Measurements from ENCODE around the gene CDKN2C. TPM values are rescaled to one million over a fixed set of nuclear protein-coding genes. Genes with fewer than 3 reads are reported as not detected.
"Not testable (repeated sequence)": the region's sequence is repeated elsewhere in the genome, so short reads cannot be mapped to it uniquely, and the experiment has no call there.

CDKN2C gene
- total RNA-seq, 3 donors from 2014 or later (not counting 1 experiment from before 2014, with no cell fraction given) = 17.1 to 21.9 (median 19.0) TPM

- Histone ChIP-seq H3K9me3 (ENCODE audit: control insufficient read depth, insufficient read depth, low read length) (no peaks in the 10 kb centered on the region), H3K36me3 (ENCODE audit: control insufficient read depth, insufficient read depth, low read length) (no peaks in the 10 kb centered on the region), H3K4me3 (ENCODE audit: low read length) (no peak overlapping the region), H3K27me3 (ENCODE audit: control insufficient read depth, insufficient read depth, low read length) (no peaks in the 10 kb centered on the region), H3K27ac (ENCODE audit: low read length) (no peak overlapping the region), H3K4me1 (ENCODE audit: control insufficient read depth, insufficient read depth, low read length) (no peaks in the 10 kb centered on the region)
- no peak for TF ChIP-seq CTCF (IDR thresholded peaks at IDR 0.05)
- Mint-ChIP-seq H3K27me3 (ENCODE audit: low read depth in 2 of 2) (no peaks in the 10 kb centered on the region), H3K36me3 (no peaks in the 10 kb centered on the region), H3K4me1 (no peaks in the 10 kb centered on the region), H3K9me3 (no peaks in the 10 kb centered on the region), H3K27ac (no peak overlapping the region), H3K4me3 (no peak overlapping the region)
- ATAC-seq (no peak), DNase-seq (no peak)
- intact Hi-C loops (cut with micrococcal nuclease) = no loop called here
- WGBS (ENCODE audit: insufficient coverage) = 100% methylated on average over 2 of the region's 4 CpGs
These were observed 25.0 kb downstream of the CDKN2C start for GRCh38 chr1:50994997-50995396.

- Histone ChIP-seq H3K27ac (ENCODE audit: low read length) (no peak overlapping the region), H3K9me3 (ENCODE audit: control insufficient read depth, insufficient read depth, low read length) (no peaks in the 10 kb centered on the region), H3K27me3 (ENCODE audit: control insufficient read depth, insufficient read depth, low read length) (no peaks in the 10 kb centered on the region), H3K4me1 (ENCODE audit: control insufficient read depth, insufficient read depth, low read length) (no peaks in the 10 kb centered on the region), H3K4me3 (ENCODE audit: low read length) (no peak overlapping the region), H3K36me3 (ENCODE audit: control insufficient read depth, insufficient read depth, low read length) (no peaks in the 10 kb centered on the region)
- Mint-ChIP-seq H3K9me3 (no peaks in the 10 kb centered on the region), H3K4me3 (no peak overlapping the region), H3K36me3 (no peaks in the 10 kb centered on the region), H3K27me3 (ENCODE audit: low read depth in 2 of 2) (no peaks in the 10 kb centered on the region), H3K27ac (no peak overlapping the region), H3K4me1 (no peaks in the 10 kb centered on the region)
- intact Hi-C loops (cut with micrococcal nuclease) = no loop called here
- no CpG with 5 or more reads among the region's 1 CpG for WGBS (ENCODE audit: insufficient coverage)
- TF ChIP-seq CTCF (IDR thresholded peaks at IDR 0.05) = no peak
- DNase-seq (no peak), ATAC-seq (no peak)
These were observed 25.6 kb downstream of the CDKN2C start for GRCh38 chr1:50995651-50996050.

- DNase-seq = no peak
- no peak overlapping the region for H3K27ac ChIP-seq (ENCODE audit: low read length)
- Mint-ChIP-seq H3K36me3 (no peaks in the 10 kb centered on the region), H3K4me3 (no peak overlapping the region), H3K9me3 (no peaks in the 10 kb centered on the region), H3K27me3 (ENCODE audit: low read depth in 2 of 2) (no peaks in the 10 kb centered on the region), H3K27ac (no peak overlapping the region), H3K4me1 (no peaks in the 10 kb centered on the region)
- no peaks in the 10 kb centered on the region for H3K9me3 ChIP-seq (ENCODE audit: control insufficient read depth, insufficient read depth, low read length)
- intact Hi-C loops (cut with micrococcal nuclease) = no loop called here
- no peaks in the 10 kb centered on the region for H3K4me1 ChIP-seq (ENCODE audit: control insufficient read depth, insufficient read depth, low read length)
- no peak for TF ChIP-seq CTCF (IDR thresholded peaks at IDR 0.05)
- H3K36me3 ChIP-seq (ENCODE audit: control insufficient read depth, insufficient read depth, low read length) = no peaks in the 10 kb centered on the region
- H3K27me3 ChIP-seq (ENCODE audit: control insufficient read depth, insufficient read depth, low read length) = no peaks in the 10 kb centered on the region
- WGBS (ENCODE audit: insufficient coverage) = 89% methylated on average over 3 of the region's 3 CpGs
- H3K4me3 ChIP-seq (ENCODE audit: low read length) = no peak overlapping the region
- ATAC-seq = no peak
These were observed 26.0 kb downstream of the CDKN2C start for GRCh38 chr1:50996083-50996482.

DNA sequence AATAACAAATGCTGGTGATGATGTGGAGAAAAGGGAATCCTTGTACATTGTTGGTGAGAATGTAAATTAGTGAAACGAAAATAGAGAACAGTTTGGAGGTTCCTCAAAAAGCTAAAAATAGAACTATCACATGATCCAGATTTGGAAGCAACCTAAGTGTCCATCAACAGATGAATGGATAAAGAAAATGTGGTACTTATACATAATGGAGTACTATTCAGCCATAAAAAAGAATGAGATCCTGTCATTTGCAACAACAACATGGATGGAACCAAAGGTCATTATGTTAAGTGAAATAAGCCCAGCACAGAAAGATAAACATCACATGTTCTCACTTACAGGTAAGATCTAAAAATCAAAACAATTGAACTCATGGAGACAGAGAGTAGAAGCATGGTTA, 29.3 kb downstream of the CDKN2C start:
- DNase-seq; H3K9me3 ChIP-seq (ENCODE audit: control insufficient read depth, insufficient read depth, low read length); H3K9me3 Mint-ChIP-seq; H3K27ac ChIP-seq (ENCODE audit: low read length); ATAC-seq; H3K27me3 ChIP-seq (ENCODE audit: control insufficient read depth, insufficient read depth, low read length); H3K4me1 ChIP-seq (ENCODE audit: control insufficient read depth, insufficient read depth, low read length); H3K27me3 Mint-ChIP-seq (ENCODE audit: low read depth in 2 of 2); H3K36me3 Mint-ChIP-seq; H3K36me3 ChIP-seq (ENCODE audit: control insufficient read depth, insufficient read depth, low read length); H3K27ac Mint-ChIP-seq; intact Hi-C loops (cut with micrococcal nuclease); H3K4me3 ChIP-seq (ENCODE audit: low read length); H3K4me3 Mint-ChIP-seq; H3K4me1 Mint-ChIP-seq: not testable (repeated sequence)
- WGBS (ENCODE audit: insufficient coverage) = 30% methylated on average over 1 of the region's 1 CpG

Data from natural killer cell (primary cell).